Measurements from ENCODE around the gene ROPN1L. TPM values are rescaled to one million over a fixed set of nuclear protein-coding genes. Genes with fewer than 3 reads are reported as not detected.

Gene ROPN1L
- total and polyA plus RNA-seq, 2 of the 4 experiments (the other 2 are of a cell fraction), result 0.34 to 0.36 TPM

GRCh38 chr5:10486511-10487344 lies 45.0 kb downstream of the ROPN1L start:
- H3K9me1 ChIP-seq (ENCODE audit: insufficient read depth, low read length), result peaks cover 12% of the 10 kb centered on the region
- H2BK120ac ChIP-seq (ENCODE audit: low read depth, low read length), result peak overlapping the region; percentile 83
- no peaks in the 10 kb centered on the region for H4K20me1 ChIP-seq (ENCODE audit: insufficient read depth, low read length)
- WGBS, 2 experiments (ENCODE audit: extremely low coverage in 2 of 2, insufficient read length in 1 of 2), result 96% methylated on average over 9 of the region's 29 CpGs; no CpG with 5 or more reads in 1 of the 2 experiments
- no peak overlapping the region for H3K27ac ChIP-seq (ENCODE audit: insufficient read depth, low read length)
- H4K5ac ChIP-seq (ENCODE audit: low read depth, low read length), result peak overlapping the region; percentile 23; the same call in 1 of the 2 replicates
- no peak for ATAC-seq (ENCODE audit: low read depth)
- H3K36me3 ChIP-seq (ENCODE audit: control insufficient read depth, insufficient read depth, low read length), result no peaks in the 10 kb centered on the region
- no peak overlapping the region for H3K9ac ChIP-seq (ENCODE audit: low read depth, low read length)
- peak overlapping the region; percentile 67 for H2AK9ac ChIP-seq (replicated peaks; ENCODE audit: low read depth, low read length, poor library complexity)
- no peaks in the 10 kb centered on the region for H3K79me1 ChIP-seq (ENCODE audit: low read depth in 1 of 2, low read length in 2 of 2)
- H3K14ac ChIP-seq (replicated peaks; ENCODE audit: low read depth, low read length), result peak overlapping the region; percentile 84
- peak overlapping the region; percentile 87 for H2BK20ac ChIP-seq (ENCODE audit: low read depth, low read length)
- H3K4me1 ChIP-seq (ENCODE audit: control insufficient read depth, insufficient read depth, low read length), result peaks cover 17% of the 10 kb centered on the region
- no peaks in the 10 kb centered on the region for H3K9me3 ChIP-seq (ENCODE audit: control insufficient read depth, insufficient read depth, low read length)
- no peak for DNase-seq
- no peak overlapping the region for H3K56ac ChIP-seq (ENCODE audit: extremely low read depth, insufficient read depth, low read length)
- no peak overlapping the region for H3K23ac ChIP-seq (ENCODE audit: low read depth, low read length)
- dilution Hi-C loops (cut with HindIII; ENCODE audit: low sequenced_read_pairs, unreplicated experiment) (no loop called here), in situ Hi-C loops (cut with MboI; ENCODE audit: low sequenced_read_pairs) (no loop called here), intact Hi-C loops (cut with micrococcal nuclease) (no loop called here)
- peak overlapping the region; percentile 62 for H4K91ac ChIP-seq (ENCODE audit: insufficient read depth, low read depth, low read length)
- ChIA-PET POLR2A (ENCODE audit: unreplicated experiment) (no interaction called here), CTCF (interaction anchor here (1.1 kb wide), 1 partner anchor 141 kb away, joined by 3 read pairs; no protein-coding TSS in a partner anchor)
- no peak for TF ChIP-seq RAD21 (IDR thresholded peaks at IDR 0.05; ENCODE audit: low read length)
- no peak for TF ChIP-seq MAFK (IDR thresholded peaks at IDR 0.05; ENCODE audit: low read depth, low read length)
- TF ChIP-seq USF2 (IDR thresholded peaks at IDR 0.05; ENCODE audit: low read depth, low read length), result no peak
- no peak for TF ChIP-seq SMC3 (IDR thresholded peaks at IDR 0.05; ENCODE audit: low read depth, low read length)
- TF ChIP-seq MXI1 (IDR thresholded peaks at IDR 0.05; ENCODE audit: borderline replicate concordance, low read depth, low read length), result no peak
- TF ChIP-seq POLR2A (IDR thresholded peaks at IDR 0.05; ENCODE audit: low read depth, low read length), result no peak
- no peak for TF ChIP-seq MAZ (IDR thresholded peaks at IDR 0.05; ENCODE audit: borderline replicate concordance, low read depth, low read length)
- no peak for TF ChIP-seq NFE2L2 (IDR thresholded peaks at IDR 0.05; ENCODE audit: low read depth, low read length)
- no peak for TF ChIP-seq CHD1 (IDR thresholded peaks at IDR 0.05; ENCODE audit: low read depth, low read length)
- no peak for TF ChIP-seq FOS (IDR thresholded peaks at IDR 0.05; ENCODE audit: low read depth, low read length)
- no peak for TF ChIP-seq RCOR1 (IDR thresholded peaks at IDR 0.05; ENCODE audit: insufficient replicate concordance, low read length)
- peak overlapping the region; percentile 9 for H2AFZ ChIP-seq (replicated peaks; ENCODE audit: low read length, poor library complexity)
- peak overlapping the region in 1 of 2 experiments; percentile 29; a peak in 2 of 4 replicates for H4K8ac ChIP-seq (ENCODE audit: low read depth in 2 of 2, low read length in 2 of 2)
- no TSS peak for BruUV-seq (replicated peaks)
- no peak overlapping the region for H3K4me3 ChIP-seq (ENCODE audit: insufficient read depth, low read depth, low read length)
- H2AK5ac ChIP-seq (ENCODE audit: low read depth, low read length), result peak overlapping the region; percentile 83
- H3K18ac ChIP-seq (ENCODE audit: low read depth, low read length), result peak overlapping the region; percentile 9; the same call in 1 of the 2 replicates
- peak overlapping the region; percentile 43 for H2BK5ac ChIP-seq (ENCODE audit: low read depth, low read length, poor library complexity, severe bottlenecking)
- peak overlapping the region; percentile 78; the same call in 1 of the 3 replicates for H2BK15ac ChIP-seq (ENCODE audit: low read depth, low read length)
- H3K27me3 ChIP-seq (ENCODE audit: control insufficient read depth, insufficient read depth, low read length), result no peaks in the 10 kb centered on the region
- no peak overlapping the region for H3K4me2 ChIP-seq (ENCODE audit: low read depth, low read length)
- H3K4ac ChIP-seq (ENCODE audit: low read depth, low read length), result peak overlapping the region; percentile 89
